CD4-positive, alpha-beta T cell treated with Interleukin-15 for 1 hour (primary cell): ENCODE results near the gene ARID3B.
"Not testable (repeated sequence)": the region's sequence is repeated elsewhere in the genome, so short reads cannot be mapped to it uniquely, and the experiment has no call there.

Experiments
- DNase-seq: peaks from one replicate; pipeline ENCODE4 v3.0.0-alpha.2; 2020

ARID3B gene

DNA sequence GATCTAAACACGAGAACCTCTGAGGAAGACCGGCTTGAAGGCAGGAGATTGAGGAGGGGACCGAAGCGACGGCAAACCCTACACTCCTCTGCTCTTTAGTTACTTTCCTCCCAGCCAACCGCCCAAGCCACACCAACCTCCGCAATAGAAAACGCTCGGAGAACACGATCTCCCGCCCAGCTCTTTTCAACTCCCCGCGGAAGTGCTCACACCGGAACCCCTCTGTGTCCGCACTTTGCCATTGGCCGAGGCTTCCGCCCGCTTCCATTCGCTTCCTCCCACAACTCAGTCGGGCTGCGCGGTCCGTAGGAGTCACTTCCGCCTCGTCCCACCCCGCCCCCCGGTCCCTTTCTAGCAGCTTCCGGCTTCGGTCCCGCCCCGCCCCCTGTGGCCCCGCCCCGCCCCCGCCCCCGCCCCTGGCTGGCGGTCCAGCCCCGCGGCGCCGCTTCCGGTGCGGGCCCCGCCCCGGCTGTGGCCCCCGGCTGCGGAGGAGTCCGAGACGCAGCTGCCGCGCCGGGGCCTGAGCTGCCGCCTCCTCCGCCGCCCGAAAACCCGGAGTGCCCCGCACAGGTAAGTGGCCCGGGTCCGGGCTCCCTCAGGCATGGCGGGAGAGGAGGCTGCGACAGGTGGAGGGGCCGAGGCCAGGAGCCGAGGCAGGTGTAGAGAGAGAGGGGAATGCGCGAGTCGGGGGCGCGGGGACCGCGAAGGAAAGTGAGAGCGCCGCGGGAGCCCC, at the start of gene ARID3B:
Gene ARID3B, plus strand, starts transcription at position 460 of the 733 bp plus-strand sequence. CDS start 2,717 bp downstream, outside the sequence.
- peak; percentile 97 for DNase-seq

- no peak for DNase-seq
These were observed 44.4 kb upstream of the ARID3B start for GRCh38 chr15:74496648-74497047.

- DNase-seq = no peak
These were observed 43.4 kb upstream of the ARID3B start for GRCh38 chr15:74497584-74497983.

GRCh38 chr15:74499366-74499765, 41.7 kb upstream of the ARID3B start:
- DNase-seq = no peak

DNA sequence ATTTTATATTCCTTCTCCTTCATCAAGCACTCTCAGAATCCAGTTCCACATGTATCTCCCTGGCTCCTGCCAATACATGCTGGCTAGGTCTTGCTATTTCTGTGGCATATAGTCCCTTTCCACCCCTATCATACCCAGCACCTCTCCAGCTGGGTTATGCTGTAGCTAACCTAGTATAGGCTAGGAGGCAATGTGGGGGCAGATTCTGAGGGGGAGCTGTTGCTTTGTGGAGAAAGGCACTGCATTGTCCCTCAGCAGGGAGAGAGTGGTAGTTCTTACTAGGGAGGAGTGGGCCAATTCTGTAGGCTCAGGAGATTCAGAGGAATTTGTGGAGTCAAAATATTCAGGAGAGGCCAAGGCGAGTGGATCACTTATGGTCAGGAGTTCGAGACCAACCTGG, 40.6 kb upstream of the ARID3B start:
- DNase-seq = no peak

DNA sequence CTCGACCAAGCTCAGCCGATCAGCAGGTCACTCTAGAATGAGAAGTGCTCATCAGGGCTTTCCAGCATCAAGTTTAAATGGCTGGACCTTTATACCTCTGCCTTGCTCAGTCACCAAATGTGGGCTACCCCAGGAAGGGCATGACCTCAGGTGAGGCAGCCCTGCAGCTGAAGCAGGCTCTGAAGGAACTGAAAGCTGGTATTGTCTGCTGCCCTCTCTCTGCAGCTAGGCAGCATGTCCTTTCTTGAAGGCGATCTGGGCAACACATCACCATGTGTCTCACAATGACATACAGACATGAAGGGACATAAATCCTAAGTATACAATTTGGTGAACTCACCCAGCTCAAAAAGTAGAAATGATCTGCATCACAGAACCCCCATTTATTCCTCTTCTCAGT, 38.7 kb upstream of the ARID3B start:
- no peak for DNase-seq

- no peak for DNase-seq
These were observed 36.6 kb upstream of the ARID3B start for GRCh38 chr15:74504418-74504817.

DNA sequence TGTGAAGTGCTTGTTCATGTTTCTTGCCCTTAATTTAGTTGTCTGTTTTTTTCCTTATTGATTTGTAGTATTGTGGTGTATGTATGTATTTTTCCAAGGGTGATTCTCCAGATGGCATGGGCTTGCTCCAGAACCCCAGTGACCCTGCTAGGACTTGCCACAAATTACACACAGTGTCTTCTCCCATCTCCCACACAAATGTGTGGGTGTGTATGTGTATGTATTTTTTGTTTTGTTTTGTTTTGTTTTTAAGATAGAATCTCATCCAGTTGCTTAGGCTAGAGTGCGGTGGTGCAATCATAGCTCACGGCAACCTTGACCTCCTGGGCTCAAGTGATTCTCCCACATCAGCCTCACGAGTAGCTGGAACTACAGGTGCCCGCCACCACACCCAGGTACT, 36.2 kb upstream of the ARID3B start:
- no peak for DNase-seq

DNA sequence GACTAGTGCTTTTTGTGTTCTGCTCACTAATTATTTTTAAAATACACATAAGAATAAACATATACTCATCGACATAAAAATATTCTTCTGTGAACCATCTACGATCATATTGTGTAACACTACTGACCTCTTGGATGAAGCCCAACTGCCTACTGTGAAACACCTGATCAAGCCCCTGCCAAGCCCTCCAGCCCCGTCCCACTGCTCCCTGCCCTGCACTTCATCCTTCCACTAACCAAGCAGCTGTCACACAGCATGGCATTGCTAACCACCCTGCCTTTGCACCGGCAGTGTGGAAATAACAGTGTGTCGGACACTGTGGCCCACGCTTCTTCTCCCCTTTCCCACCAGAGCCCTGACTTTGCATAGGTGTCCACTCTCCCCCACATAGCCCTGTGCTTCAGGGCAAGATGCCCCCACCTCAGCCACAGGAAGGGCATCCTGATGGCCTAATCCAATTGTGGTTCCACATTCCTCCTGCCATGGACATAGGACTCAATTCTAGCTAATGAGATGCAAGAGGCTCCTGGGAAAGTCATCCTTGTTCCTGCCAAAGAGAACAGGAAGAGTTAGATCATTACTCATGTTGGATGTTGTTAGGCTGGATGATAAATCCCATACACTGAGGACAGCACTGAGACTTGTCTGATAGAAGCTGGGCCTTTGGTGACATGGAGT, 35.0 kb upstream of the ARID3B start:
- DNase-seq = no peak

DNA sequence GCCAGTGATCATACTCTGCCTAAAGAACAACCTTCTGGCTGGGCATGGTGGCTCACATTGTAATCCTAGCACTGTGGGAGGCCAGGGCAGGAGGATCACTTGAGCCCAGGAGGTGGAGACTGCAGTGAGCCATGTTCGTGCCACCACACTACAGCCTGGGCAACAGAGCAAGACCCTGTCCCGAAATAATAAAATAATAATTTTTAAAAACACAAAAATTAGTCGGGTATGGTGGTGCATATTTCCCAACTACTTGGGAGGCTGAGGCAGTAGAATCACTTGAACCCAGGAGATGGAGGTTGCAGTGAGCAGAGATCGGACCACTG, 34.5 kb upstream of the ARID3B start:
- DNase-seq = no peak

DNA sequence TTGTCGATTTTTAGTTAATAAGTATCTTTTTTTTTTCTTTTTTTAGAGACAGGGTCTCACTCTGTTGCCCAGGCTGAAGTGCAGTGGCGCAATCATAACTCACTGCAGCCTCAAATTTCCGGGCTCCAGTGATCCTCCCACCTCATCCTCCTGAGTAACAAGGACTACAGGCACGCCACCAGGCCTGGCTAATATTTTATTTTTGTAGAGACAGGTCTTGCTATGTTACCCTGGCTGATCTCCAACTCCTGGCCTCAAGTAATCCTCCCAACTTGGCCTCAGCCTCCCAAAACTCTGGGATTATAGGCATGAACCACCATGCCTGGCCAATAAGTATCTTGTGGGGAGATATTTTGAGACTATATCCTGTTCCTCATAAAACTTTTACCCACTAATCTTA, 29.4 kb upstream of the ARID3B start:
- DNase-seq = no peak

GRCh38 chr15:74514059-74514458, 27.0 kb upstream of the ARID3B start:
- not testable (repeated sequence) for DNase-seq

DNA sequence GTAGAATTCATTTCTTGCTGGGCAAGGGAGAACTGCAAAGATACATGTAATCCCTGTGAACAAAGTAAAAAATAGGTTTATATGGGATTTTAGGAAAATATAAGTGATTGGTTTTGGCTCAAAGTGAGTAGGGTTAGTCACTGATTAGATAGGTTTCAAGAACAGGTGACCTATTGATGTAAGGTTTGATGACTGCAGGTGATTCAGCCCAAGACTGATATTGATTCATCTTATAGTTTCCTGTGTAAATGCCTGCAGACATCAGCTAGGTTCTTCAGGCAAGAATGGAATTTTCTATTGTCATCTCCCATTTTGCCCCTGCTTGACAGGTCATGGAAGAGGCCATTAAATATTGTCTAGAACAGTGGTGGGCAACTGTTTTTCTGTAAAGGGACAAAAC, 23.9 kb upstream of the ARID3B start:
- DNase-seq = no peak

GRCh38 chr15:74519311-74519710, 21.7 kb upstream of the ARID3B start:
- DNase-seq = no peak

DNA sequence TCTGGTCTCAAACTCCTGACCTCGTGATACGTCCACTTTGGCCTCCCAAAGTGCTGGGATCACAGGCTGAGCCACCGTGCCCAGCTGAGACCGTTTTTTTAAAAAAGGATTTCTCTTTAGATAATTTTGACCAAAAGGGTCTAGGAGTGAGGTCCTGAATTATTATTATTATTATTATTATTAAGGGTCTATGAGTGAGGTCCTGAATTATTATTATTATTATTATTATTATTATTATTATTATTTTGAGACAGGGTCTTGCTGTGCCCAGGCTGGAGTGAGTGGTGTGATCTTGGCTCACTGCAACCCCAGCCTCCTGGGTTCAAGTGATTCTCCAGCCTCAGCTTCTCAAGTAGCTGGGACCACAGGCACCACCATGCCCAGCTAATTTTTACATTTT, 20.6 kb upstream of the ARID3B start:
- DNase-seq = no peak

GRCh38 chr15:74523982-74524381, 17.0 kb upstream of the ARID3B start:
- no peak for DNase-seq

- DNase-seq = no peak
These were observed 15.7 kb upstream of the ARID3B start for GRCh38 chr15:74525309-74525708.

- DNase-seq = no peak
These were observed 15.1 kb upstream of the ARID3B start for GRCh38 chr15:74525945-74526344.

GRCh38 chr15:74528876-74529275, 12.1 kb upstream of the ARID3B start:
- DNase-seq = no peak

DNA sequence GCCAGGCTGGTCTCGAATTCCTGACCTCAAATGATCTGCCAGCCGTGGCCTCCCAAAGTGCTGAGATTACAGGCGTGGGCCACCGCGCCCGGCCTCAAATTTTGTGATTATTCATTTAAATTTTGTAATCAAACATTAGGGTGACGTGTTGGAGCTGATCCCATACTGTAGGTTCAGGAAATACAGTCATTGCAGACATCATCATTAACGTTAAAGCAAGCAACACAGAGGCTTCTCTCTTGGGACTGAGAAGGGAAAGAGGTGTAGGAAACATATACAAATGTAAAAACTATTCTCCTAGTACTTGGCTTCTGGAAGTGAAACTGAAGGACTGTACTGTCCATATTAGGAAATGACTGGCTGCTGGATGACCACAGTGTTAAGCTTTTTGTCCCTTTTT, 11.1 kb upstream of the ARID3B start:
- no peak for DNase-seq

DNA sequence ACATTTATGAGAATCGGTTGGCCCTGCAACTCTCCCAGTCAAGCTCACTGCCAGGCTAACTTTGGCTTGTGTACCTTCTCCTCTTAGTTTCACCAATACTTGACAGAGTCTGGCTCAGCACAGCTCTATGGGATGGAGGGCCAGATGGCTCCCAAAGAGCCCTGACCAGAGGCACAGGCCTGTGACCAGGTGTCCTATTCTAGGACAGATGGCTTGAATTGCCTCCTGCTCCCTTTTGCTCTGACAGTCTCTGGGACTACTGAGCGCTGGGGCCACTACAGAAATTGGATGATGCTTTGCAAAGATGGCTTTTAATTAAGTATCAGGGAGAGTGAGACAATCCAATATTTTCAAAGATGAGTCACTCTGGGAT, 10.3 kb upstream of the ARID3B start:
- no peak for DNase-seq

DNA sequence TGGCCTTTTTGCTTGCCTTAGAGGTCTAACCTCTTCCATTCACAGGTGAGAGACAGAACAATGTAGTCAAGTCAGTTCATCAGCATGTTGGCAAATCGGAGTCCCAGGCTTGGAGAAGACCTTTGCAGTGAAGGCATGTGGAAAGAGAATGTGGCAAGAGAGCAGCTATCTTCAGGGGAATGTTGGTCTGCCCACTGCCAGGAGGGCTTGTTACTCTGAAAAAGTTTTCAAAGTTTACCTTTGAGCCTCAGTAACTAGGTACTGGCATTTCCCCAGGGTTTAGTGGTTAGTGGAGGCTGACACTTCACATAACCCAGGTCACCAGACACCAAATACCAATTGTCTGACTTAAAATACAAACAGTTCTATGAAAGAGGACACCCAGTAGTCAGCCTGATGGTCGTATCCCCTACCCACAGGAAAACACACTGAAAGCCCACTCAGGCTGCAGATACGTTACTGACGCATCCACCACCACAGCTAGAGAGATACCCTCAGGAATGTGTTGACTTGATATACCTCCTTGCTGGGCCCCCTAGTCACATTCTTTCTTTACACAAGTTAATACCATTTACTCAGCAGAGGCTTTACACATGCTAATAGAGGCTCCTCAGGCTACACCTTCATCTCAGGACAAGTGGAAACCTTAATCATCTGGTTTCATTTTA, 9.7 kb upstream of the ARID3B start:
- DNase-seq = no peak

- no peak for DNase-seq
These were observed 5.5 kb upstream of the ARID3B start for GRCh38 chr15:74535388-74536084.

DNA sequence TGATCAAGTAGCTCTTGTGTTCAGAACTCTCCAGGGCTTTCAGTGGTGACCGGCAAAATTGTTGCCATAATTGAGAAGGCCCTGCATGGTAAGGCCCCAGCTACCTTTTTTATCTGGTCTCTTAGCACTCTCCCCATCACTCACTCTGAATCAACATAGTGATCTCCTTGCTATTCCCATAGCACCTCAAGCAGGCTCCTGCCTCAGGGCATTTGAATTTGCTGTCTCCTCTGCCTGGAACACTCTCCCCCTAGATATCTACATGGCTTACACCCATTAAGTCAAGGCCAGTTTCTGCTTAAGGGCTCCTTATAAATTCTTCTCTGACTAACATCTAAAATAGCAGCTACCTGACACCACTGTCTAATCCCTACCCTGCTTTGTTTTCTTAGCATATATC, 3.3 kb upstream of the ARID3B start:
- no peak for DNase-seq
